GM21360 (cell line): ENCODE results near the gene PIK3C2G.

Experiments used
- ATAC-seq: cut with Tn5 transposase; IDR thresholded peaks from one replicate; pipeline ENCODE4 v1.9.1; 2021; ENCODE audit warnings: mild to moderate bottlenecking, moderate library complexity; ENCODE audit not compliant: unreplicated experiment

PIK3C2G gene

DNA sequence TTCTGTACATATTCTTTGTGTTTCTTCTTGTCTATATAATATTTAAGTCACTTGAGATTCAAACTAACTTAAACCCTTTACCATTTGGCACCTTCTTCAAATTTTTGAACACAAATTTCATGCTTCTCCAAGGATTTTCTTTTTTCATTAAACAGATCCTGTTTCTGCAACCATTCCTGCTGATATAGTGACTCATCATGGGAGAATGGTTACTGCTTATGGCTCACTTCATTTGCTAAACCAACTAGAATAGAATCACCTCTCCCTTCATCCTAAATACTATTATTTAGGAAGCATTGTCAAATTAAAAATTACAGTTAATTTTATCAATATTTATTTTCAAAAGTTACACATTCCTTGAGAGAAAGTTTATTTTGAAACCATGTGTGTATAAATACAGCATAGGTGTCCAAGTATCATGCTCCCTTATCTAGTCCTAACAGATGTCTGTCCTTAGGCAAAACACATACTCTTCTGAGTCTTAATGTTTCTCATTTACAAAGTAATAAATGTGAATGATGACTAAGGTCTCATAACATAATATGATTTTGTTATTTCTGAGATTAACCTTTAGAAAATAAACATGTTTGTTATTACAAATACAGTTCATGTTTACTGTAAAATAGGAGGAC is 435.8 kb downstream of the PIK3C2G start:
- no peak for ATAC-seq
